HEK293T (cell line): ENCODE results near the gene NTNG2.

Experiments
- CTBP1 ChIP-seq: fragments of 450-650 bp; IDR thresholded peaks from 2 replicates; pipeline ENCODE4 v1.6.1; 2016; ENCODE audit warnings: borderline replicate concordance
- ELF4 ChIP-seq: fragments of 450-650 bp; IDR thresholded peaks from 2 replicates; pipeline ENCODE4 v1.6.1; 2017; ENCODE audit warnings: antibody characterized with exemption
- FOXK2 ChIP-seq: fragments of 450-650 bp; IDR thresholded peaks from 2 replicates; pipeline ENCODE4 v1.6.1; 2016; ENCODE audit warnings: mild to moderate bottlenecking
- L3MBTL2 ChIP-seq: fragments of 450-650 bp; conservative IDR thresholded peaks from 2 replicates; pipeline ENCODE4 v1.6.1; 2016; ENCODE audit warnings: mild to moderate bottlenecking
- SP1 ChIP-seq: fragments of 450-650 bp; IDR thresholded peaks from 2 replicates; pipeline ENCODE4 v1.6.1; 2017
- SUZ12 ChIP-seq: fragments of 450-650 bp; IDR thresholded peaks from 2 replicates; pipeline ENCODE4 v1.6.1; 2016; ENCODE audit warnings: mild to moderate bottlenecking
- TARDBP ChIP-seq: fragments of 450-650 bp; IDR thresholded peaks from 2 replicates; pipeline ENCODE4 v1.6.1; 2016

DNA sequence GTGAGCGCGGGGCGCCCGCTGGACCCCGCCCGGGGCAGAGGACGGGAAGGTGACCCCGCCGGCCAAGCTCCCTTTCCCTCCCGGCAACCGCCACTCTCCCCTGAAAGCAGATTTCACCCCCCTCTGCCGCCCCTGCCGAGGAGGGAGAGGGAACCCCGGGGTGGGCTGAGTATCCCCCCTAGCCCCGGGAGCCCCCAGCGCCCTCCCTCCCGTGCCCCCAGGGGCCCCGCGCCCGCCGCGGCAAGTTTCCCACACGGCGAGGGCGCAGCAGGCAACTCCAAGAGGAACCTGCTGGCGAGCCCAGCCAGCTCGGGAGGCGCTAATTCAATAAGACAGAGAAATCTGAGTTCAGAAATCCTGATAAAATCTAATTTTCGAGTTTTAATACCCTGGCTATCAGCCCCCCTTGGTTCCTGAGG is 1.6 kb downstream of the NTNG2 start:
- no peak for TF ChIP-seq SP1
- no peak for TF ChIP-seq CTBP1
- no peak for TF ChIP-seq SUZ12
- TF ChIP-seq FOXK2 = no peak
- TF ChIP-seq TARDBP = no peak
- TF ChIP-seq L3MBTL2 = no peak
- no peak for TF ChIP-seq ELF4
